Activated CD4-positive, alpha-beta T cell treated with anti-CD3 and anti-CD28 coated beads, Interleukin-2, amount 50 U/mL, for 4 hours (primary cell): Measurements from ENCODE around the gene PCDHB2.
"Not testable (repeated sequence)": the region's sequence is repeated elsewhere in the genome, so short reads cannot be mapped to it uniquely, and the experiment has no call there.

ENCODE experiments used
- DNase-seq, 2 experiments: peaks; one replicate each; pipeline ENCODE4 v3.0.0-alpha.2; 2020

The PCDHB2 gene

DNA sequence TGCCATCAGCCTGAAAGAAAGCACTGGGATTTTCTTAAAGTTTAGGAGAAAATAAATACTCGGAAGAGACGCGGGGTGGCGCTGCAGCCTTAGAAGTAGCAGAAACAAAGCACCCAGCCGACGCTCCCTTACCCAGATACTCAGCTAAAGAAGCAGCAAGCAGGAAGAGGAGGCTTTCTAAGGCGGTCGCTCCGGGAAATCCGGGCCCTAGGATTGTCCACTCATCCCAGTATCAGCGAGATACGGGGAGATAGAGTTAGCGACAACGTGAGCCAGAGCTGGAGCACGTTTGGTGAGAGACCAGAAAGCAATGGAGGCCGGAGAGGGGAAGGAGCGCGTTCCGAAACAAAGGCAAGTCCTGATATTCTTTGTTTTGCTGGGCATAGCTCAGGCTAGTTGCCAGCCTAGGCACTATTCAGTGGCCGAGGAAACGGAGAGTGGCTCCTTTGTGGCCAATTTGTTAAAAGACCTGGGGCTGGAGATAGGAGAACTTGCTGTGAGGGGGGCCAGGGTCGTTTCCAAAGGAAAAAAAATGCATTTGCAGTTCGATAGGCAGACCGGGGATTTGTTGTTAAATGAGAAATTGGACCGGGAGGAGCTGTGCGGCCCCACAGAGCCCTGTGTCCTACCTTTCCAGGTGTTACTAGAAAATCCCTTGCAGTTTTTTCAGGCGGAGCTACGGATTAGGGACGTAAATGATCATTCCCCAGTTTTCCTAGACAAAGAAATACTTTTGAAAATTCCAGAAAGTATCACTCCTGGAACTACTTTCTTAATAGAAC, at the start of gene PCDHB2:
TSS of gene PCDHB2 (plus strand) at position 135 of the 782 bp plus-strand sequence. CDS start at position 311, 176 bp downstream.
- DNase-seq: no peak

DNA sequence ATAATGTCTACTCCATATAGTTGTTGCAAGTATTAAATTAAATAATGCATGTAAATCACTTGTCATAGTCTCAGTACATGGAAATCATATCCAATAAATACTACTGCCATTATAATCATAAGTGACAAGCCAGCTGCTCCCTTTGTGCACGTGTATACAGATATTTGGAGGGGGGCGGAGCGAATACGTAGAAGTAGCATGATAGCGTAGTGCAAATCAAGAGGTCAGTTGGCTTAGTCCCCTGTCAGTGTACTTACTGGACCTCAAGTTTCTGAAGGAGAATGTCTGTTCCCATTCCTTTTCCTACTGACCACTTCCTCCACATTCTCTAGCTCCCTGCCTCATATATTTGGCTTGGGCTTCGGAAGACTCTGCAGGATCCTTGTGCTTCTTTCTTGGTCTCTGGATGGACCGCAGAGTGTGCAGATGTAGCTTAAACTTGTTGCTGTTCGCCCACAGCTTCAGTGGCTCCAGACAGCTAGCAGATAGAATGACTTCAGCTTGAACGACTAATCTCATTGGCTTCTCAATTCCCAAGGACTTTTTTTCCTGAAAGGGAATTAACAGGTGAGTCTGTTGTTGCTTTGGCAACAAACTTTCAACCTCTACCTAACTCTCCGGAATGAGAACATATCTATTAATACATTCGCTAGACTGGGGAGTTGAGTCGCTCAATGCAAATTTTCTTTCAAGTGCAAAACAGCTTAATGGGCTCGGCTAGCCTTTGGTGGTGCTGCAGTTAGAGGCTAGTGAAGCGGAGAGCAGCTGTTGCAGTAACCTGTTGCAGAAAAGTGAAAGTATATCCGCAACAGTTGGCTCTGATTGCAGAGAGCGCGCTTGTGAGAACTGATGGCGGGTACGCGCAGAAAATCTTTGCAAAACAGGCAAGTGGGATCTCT, 43.5 kb upstream of the PCDHB2 start, which contains the start of gene PCDHB1:
TSS of gene PCDHB1 (plus strand) at position 753 of the 899 bp plus-strand sequence. CDS start at position 850, 97 bp downstream.
- DNase-seq: no peak

DNA sequence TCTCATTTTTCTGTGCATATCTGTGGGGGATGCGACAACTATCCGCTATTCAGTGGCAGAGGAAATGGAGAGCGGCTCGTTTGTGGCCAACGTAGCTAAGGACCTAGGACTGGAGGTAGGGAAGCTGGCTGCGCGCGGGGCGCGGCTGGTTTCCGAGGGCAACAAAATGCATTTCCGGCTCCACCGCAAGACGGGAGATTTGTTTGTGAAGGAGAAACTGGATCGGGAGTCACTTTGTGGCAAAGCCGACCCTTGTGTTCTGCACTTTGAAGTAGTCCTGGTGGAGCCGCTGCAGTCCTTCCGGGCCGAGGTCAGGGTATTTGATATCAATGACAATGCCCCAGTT, 42.9 kb upstream of the PCDHB2 start:
- no peak for DNase-seq

DNA sequence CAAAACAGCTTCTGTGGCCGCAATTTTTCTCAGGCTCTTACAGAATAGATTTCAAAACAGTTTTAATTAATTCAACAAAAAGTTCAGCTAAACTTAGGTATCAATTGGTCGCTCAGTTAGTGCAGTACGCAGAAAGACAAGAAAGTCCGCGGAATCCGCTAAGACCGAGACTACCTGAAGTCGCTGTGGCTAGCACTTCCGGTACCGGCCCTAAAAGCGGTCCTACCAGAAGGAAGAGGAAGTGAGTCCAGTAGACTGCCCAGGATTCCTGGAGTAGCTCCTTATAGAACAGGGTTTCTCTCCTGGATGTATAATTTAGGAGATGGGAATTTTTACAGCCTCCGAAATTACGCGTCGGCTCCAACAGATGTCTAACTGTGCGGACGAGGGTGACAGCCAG, 16.6 kb upstream of the PCDHB2 start:
- DNase-seq: no peak

DNA sequence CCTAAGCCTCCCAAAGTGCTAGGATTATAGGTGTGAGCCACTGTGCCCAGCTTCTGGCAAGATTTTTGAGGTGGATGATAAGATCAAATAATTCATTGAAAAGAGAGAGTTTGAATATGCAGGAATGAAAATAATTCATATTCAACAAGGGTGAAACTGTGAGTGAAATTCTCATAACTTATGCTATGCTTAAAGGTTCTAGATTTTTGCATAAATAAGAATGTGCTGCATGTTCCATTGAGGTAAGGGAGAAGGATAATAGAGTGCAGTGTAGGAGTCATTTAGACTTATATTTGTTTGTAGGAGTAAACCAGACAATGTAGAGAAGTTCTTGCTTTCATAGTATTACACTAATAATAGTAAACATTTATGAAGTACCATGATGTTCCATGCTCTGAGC, 12.2 kb upstream of the PCDHB2 start:
- no peak for DNase-seq

DNA sequence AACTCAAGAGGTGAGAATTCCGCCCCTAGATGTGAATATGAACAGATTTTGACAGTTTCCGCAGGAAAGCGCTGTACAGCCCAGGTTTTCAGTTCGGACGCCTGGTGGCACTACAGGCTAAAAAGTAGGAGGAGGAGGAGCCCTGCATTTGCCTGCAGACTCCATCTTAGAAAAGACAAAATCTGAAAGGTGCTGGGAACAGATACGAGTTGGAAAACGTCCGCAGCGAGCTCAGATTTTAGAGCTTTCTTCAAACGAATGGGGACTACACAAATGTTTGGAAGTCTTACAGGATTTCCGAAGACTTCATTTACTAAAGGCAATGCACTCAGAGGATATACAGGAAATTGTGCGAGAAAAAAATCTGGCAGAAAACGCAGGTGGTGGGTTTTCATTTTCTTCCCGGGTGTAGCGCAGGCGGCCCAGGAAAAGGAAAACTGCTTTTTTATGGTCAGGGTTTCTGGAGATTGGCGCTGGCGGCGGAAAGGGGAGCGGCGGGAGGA, 9.9 kb upstream of the PCDHB2 start:
- DNase-seq: peak; percentile 15 to 19

DNA sequence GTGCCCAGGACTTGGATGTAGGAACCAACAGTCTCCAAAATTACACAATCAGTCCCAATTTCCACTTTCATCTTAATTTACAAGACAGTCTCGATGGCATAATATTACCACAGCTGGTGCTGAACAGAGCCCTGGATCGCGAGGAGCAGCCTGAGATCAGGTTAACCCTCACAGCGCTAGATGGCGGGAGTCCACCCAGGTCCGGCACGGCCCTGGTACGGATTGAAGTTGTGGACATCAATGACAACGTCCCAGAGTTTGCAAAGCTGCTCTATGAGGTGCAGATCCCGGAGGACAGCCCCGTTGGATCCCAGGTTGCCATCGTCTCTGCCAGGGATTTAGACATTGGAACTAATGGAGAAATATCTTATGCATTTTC, 837 bp downstream of the PCDHB2 start:
- DNase-seq: no peak

DNA sequence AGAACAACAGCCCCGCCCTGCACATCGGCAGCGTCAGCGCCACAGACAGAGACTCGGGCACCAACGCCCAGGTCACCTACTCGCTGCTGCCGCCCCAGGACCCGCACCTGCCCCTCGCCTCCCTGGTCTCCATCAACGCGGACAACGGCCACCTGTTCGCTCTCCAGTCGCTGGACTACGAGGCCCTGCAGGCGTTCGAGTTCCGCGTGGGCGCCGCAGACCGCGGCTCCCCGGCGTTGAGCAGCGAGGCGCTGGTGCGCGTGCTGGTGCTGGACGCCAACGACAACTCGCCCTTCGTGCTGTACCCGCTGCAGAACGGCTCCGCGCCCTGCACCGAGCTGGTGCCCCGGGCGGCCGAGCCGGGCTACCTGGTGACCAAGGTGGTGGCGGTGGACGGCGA, 1.8 kb downstream of the PCDHB2 start:
- DNase-seq: not testable (repeated sequence)

DNA sequence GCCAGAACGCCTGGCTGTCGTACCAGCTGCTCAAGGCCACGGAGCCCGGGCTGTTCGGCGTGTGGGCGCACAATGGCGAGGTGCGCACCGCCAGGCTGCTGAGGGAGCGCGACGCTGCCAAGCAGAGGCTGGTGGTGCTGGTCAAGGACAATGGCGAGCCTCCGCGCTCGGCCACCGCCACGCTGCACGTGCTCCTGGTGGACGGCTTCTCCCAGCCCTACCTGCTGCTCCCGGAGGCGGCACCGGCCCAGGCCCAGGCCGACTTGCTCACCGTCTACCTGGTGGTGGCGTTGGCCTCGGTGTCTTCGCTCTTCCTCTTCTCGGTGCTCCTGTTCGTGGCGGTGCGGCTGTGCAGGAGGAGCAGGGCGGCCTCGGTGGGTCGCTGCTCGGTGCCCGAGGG, 2.2 kb downstream of the PCDHB2 start:
- not testable (repeated sequence) for DNase-seq

DNA sequence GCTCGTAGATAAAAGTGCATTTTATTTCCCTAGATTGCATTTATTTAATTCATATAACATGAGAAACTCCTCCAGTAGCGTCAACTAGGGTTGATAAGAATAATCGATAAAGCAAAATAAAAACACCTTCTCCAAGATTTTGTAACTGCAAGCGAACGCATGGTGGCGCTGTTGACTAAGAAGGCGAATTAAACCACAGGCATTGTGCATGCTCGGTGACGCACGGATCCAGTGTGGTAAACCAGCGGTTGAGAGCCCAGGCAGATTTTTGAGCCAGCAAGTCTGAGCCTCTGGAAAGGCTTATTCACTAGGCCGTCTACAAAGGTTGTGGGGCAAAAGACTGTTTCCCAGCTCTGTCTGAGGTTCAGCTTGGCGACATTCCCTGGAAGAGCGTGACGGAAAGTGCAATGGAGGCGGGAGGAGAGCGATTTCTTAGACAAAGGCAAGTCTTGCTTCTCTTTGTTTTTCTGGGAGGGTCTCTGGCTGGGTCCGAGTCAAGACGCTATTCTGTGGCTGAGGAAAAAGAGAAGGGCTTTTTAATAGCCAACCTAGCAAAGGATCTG, 5.9 kb downstream of the PCDHB2 start, which contains the start of gene PCDHB3:
TSS of gene PCDHB3 (plus strand) at position 231 of the 563 bp plus-strand sequence. CDS start at position 408, 177 bp downstream.
- DNase-seq: peak in 1 of 2 experiments; percentile 10

DNA sequence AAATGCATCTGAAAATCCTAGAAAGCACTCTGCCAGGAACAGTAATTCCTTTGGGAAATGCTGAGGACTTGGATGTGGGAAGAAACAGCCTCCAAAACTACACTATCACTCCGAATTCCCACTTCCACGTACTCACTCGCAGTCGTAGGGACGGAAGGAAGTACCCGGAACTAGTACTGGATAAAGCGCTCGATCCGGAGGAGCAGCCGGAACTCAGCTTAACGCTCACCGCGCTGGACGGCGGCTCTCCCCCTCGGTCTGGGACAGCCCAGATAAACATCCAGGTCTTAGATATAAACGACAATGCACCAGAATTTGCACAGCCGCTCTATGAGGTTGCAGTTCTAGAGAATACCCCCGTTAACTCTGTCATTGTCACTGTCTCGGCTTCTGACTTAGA, 6.6 kb downstream of the PCDHB2 start:
- no peak for DNase-seq

DNA sequence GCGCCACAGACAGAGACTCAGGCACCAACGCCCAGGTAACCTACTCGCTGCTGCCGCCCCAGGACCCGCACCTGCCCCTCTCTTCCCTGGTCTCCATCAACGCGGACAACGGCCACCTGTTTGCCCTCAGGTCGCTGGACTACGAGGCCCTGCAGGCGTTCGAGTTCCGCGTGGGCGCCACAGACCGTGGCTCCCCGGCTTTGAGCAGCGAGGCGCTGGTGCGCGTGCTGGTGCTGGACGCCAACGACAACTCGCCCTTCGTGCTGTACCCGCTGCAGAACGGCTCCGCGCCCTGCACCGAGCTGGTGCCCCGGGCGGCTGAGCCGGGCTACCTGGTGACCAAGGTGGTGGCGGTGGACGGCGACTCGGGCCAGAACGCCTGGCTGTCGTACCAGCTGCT, 7.7 kb downstream of the PCDHB2 start:
- DNase-seq: not testable (repeated sequence)

DNA sequence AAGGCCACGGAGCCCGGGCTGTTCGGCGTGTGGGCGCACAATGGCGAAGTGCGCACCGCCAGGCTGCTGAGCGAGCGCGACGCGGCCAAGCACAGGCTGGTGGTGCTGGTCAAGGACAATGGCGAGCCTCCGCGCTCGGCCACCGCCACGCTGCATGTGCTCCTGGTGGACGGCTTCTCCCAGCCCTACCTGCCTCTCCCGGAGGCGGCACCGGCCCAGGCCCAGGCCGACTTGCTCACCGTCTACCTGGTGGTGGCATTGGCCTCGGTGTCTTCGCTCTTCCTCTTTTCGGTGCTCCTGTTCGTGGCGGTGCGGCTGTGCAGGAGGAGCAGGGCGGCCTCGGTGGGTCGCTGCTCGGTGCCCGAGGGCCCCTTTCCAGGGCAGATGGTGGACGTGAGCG, 8.1 kb downstream of the PCDHB2 start:
- not testable (repeated sequence) for DNase-seq

DNA sequence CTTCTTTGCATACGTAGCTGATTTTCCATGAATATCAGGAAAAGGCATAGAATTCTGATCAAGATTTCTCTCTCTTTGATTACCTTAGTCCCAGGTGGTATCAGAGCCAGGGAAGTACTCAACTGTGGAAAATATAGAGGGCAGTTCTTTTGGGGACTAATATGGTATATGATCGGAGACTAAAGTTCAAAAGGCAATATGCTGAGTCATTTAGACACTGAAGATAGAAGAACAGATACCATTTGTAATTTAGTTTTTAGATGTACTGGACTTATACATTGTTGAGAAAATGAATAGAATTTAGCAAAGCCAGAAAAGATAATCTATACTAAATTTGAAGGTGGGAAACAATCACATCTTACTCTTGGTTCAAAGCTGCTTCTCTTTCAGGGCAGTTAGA, 10.9 kb downstream of the PCDHB2 start:
- DNase-seq: no peak

DNA sequence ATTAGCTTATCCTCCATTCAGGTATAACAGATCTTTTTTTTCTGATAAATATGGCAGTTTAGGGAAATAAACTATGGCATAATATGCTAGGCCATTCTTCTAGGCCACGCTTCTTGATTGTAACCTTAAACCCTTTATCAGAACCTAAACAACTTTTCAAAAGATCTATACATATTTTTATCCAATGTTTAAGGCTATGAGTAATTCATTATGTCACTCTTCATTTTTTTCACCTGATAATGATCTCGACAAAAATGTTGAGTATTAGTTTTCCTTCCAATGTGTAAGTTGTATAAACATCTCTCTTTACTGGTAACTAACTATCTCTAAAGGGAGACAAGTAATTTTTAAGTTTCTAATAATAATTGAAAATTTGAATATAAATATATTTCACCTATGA, 24.8 kb downstream of the PCDHB2 start:
- no peak for DNase-seq

DNA sequence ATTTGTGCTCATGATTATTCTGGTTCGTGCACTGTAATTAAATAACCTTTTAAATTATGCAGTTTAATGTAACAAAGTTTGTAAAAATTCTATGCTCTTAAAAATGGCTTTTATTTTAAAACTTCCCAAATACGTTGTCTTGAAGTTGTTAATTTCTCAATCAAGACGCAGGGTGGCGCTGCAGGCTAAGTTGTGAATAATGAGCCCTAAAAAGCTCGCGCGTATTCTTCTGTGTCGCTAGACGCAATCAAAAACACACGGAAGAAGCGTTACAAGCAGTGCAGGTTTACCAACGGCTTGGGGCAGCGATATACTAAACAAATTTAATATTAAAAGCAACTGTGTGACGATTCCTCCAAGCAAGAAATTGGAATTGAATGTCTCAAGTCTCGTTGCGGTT, 27.1 kb downstream of the PCDHB2 start, which contains the start of gene PCDHB4:
TSS of gene PCDHB4 (plus strand) at position 256 of the 400 bp plus-strand sequence. CDS start 181 bp downstream, outside the sequence.
- no peak for DNase-seq

DNA sequence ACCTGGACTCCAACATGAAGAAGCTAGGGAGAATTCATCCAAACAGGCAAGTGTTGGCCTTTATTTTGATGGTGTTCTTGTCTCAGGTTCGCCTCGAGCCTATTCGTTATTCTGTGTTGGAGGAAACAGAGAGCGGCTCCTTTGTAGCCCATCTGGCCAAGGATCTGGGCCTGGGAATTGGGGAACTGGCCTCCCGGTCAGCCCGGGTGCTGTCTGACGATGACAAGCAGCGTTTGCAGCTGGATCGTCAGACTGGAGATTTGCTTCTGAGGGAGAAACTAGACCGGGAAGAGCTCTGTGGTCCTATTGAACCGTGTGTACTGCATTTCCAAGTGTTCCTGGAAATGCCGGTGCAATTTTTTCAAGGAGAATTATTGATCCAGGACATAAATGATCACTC, 27.6 kb downstream of the PCDHB2 start:
- no peak for DNase-seq

DNA sequence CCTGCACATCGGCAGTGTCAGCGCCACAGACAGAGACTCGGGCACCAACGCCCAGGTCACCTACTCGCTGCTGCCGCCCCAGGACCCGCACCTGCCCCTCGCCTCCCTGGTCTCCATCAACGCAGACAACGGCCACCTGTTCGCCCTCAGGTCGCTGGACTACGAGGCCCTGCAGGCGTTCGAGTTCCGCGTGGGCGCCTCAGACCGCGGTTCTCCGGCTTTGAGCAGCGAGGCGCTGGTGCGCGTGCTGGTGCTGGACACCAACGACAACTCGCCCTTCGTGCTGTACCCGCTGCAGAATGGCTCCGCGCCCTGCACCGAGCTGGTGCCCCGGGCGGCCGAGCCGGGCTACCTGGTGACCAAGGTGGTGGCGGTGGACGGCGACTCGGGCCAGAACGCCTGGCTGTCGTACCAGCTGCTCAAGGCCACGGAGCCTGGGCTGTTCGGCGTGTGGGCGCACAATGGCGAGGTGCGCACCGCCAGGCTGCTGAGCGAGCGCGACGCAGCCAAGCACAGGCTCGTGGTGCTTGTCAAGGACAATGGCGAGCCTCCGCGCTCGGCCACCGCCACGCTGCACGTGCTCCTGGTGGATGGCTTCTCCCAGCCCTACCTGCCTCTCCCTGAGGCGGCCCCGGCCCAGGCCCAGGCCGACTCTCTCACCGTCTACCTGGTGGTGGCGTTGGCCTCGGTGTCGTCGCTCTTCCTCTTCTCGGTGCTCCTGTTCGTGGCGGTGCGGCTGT, 29.2 kb downstream of the PCDHB2 start:
- DNase-seq: not testable (repeated sequence)

DNA sequence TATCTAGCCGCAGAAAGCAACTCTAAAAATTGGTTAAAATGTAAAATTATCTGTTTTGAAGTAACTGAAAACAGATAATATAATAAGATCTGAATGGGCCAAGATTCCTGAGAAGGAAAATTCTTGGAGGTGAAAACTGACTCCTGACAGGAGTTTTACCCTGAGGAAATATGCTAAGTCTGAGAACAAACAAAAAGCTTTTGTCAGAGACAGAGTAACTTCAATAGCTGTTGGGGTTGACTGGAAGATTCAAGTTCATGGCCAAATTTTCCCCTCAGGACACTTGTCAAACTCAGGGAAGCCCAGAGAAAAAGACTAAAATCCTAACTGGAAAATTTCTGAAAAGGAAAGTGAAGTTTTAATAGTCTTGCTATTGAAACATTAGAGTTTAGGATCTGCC, 32.9 kb downstream of the PCDHB2 start:
- no peak for DNase-seq

DNA sequence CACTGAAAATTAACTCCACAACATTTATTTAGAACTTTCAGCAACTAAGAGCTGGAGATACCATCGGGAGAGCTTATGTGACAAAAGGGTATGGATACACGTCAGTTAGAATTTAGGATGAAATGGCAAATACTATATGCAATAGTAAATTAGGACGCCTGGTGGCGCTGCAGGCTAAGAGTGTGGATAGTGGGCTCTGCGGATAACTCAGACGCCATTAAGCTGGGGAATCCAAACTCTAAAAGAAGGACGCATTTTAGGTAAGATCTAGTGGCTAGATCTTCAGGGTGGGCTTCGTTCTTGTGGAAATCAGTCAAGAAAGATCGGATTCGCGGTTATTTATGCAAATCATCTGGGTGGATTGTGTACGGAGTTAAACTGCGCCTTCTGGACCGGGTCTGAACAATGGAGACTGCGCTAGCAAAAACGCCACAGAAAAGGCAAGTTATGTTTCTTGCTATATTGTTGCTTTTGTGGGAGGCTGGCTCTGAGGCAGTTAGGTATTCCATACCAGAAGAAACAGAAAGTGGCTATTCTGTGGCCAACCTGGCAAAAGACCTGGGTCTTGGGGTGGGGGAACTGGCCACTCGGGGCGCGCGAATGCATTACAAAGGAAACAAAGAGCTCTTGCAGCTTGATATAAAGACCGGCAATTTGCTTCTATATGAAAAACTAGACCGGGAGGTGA, 40.8 kb downstream of the PCDHB2 start, which contains the start of gene PCDHB5:
TSS of gene PCDHB5 (plus strand) at position 177 of the 688 bp plus-strand sequence. CDS start at position 406, 229 bp downstream.
- no peak for DNase-seq

DNA sequence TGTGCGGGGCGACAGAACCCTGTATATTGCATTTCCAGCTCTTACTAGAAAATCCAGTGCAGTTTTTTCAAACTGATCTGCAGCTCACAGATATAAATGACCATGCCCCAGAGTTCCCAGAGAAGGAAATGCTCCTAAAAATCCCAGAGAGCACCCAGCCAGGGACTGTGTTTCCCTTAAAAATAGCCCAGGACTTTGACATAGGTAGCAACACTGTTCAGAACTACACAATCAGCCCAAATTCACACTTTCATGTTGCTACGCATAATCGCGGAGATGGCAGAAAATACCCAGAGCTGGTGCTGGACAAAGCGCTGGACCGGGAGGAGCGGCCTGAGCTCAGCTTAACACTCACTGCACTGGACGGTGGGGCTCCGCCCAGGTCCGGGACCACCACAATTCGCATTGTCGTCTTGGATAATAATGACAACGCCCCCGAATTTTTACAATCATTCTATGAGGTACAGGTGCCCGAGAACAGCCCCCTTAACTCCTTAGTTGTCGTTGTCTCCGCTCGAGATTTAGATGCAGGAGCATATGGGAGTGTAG, 41.4 kb downstream of the PCDHB2 start:
- no peak for DNase-seq
